K562 (cell line): Measurements from ENCODE around the gene SLC16A13. TPM values are rescaled to one million over a fixed set of nuclear protein-coding genes. Genes with fewer than 3 reads are reported as not detected.

Experiments
- ATAC-seq: fragments of 200-7000 bp; cut with Tn5 transposase; 3 replicates; pipeline ENCODE4 v1.9.1; 2020; ENCODE audit warnings: moderate library complexity
- BruUV-seq: library from RNA; stranded (reverse); fragments of 400-500 nt; replicated peaks from 2 replicates; lab custom pipeline; 2021; lab: Mats Ljungman, UMichigan
- CTCF ChIA-PET: fragments of 300-600 bp; formaldehyde crosslinking; extraction: SDS; loops from one replicate; lab custom pipeline; 2021; ENCODE audit warnings: low intra/inter-chr PET ratio; lab: Yijun Ruan, JAX
- POLR2A ChIA-PET: fragments of 300-600, 350-650 bp; sonication (Branson Sonifier 250); formaldehyde crosslinking; extraction: SDS; loops from one replicate; lab custom pipeline; 2021; ENCODE audit warnings: antibody characterized with exemption, inconsistent platforms; lab: Yijun Ruan, JAX
- DNase-seq, 4 experiments: peaks; one replicate each; pipeline versions ENCODE4 v3.0.0 to v3.0.0-alpha.2; 2011 to 2018; ENCODE audit warnings: low spot score in 3 of 4, mixed read lengths in 3 of 4; ENCODE audit errors: extremely low read depth in 1 of 4
- FAIRE-seq: peaks from 2 replicates; lab custom pipeline; 2011; peaks lifted over from hg19 to GRCh38; lab: Jason Lieb, UNC
- H2AFZ ChIP-seq: 2 replicates; pipeline ENCODE4 v1.6.0; 2011; ENCODE audit warnings: low read depth, low read length, control low read depth, inconsistent platforms
- H3K27ac ChIP-seq: fragments of 200-600 bp; 3 replicates; pipeline ENCODE4 v1.8.0; 2011; ENCODE audit warnings: low read depth, mild to moderate bottlenecking, control low read depth, inconsistent platforms, low read length, moderate library complexity, mixed read lengths; ENCODE audit errors: extremely low read depth
- H3K27me3 ChIP-seq, 2 experiments: fragments of 300-600 bp in 1 of 2; 2 replicates in 1 of 2; 3 replicates in 1 of 2; pipeline versions ENCODE4 v1.6.0 to v1.8.0; 2011; ENCODE audit warnings: inconsistent platforms in 2 of 2, low read length in 2 of 2, mild to moderate bottlenecking in 1 of 2, mixed read lengths in 1 of 2, moderate library complexity in 1 of 2; ENCODE audit not compliant: control insufficient read depth in 2 of 2, insufficient read depth in 2 of 2
- H3K36me3 ChIP-seq: fragments of 300-600 bp; 3 replicates; pipeline ENCODE4 v1.8.0; 2011; ENCODE audit warnings: mild to moderate bottlenecking, low read length, inconsistent platforms; ENCODE audit not compliant: control insufficient read depth, insufficient read depth
- H3K4me1 ChIP-seq, 2 experiments: fragments of 200-600 bp in 1 of 2; replicated peaks in 1 of 2; 2 replicates in 1 of 2; 3 replicates in 1 of 2; pipeline versions ENCODE4 v1.5.1 to v1.8.0; 2011; ENCODE audit warnings: inconsistent platforms in 2 of 2, low read length in 2 of 2, mild to moderate bottlenecking in 1 of 2, mixed read lengths in 1 of 2, moderate library complexity in 1 of 2; ENCODE audit not compliant: control insufficient read depth in 2 of 2, insufficient read depth in 2 of 2
- H3K4me2 ChIP-seq: 2 replicates; pipeline ENCODE4 v1.6.1; 2011; ENCODE audit warnings: low read length, control low read depth, inconsistent platforms, mixed read lengths; ENCODE audit not compliant: insufficient read depth
- H3K4me3 ChIP-seq: fragments of 200-600 bp; sonication (generic), shearing (Covaris generic); 2 replicates; pipeline ENCODE4 v1.5.1; 2016; ENCODE audit warnings: control low read depth, inconsistent platforms
- H3K79me2 ChIP-seq: fragments of 200-600 bp; 3 replicates; pipeline ENCODE4 v1.8.0; 2011; ENCODE audit warnings: low read length, inconsistent platforms; ENCODE audit not compliant: control insufficient read depth, insufficient read depth
- H3K9ac ChIP-seq, 2 experiments: 2 replicates each; pipeline versions ENCODE4 v1.6.0 to v1.6.1; 2011; ENCODE audit warnings: low read depth in 2 of 2, low read length in 2 of 2, control low read depth in 1 of 2, inconsistent platforms in 1 of 2, mild to moderate bottlenecking in 1 of 2, mixed read lengths in 1 of 2; ENCODE audit not compliant: insufficient read depth in 1 of 2
- H3K9me1 ChIP-seq: one replicate; pipeline ENCODE4 v1.6.0; 2011; ENCODE audit warnings: inconsistent platforms, mild to moderate bottlenecking, low read length, moderate library complexity; ENCODE audit not compliant: control insufficient read depth, insufficient read depth
- H3K9me3 ChIP-seq: replicated peaks from 2 replicates; pipeline ENCODE4 v1.5.1; 2011; ENCODE audit warnings: low read depth, low read length, inconsistent platforms; ENCODE audit not compliant: control insufficient read depth, insufficient read depth
- H4K20me1 ChIP-seq: replicated peaks from 2 replicates; pipeline ENCODE4 v1.6.1; 2011; ENCODE audit warnings: low read length, inconsistent platforms, mixed read lengths; ENCODE audit not compliant: control insufficient read depth, insufficient read depth
- CTBP1 ChIP-seq: fragments of 450-650 bp; IDR thresholded peaks from 2 replicates; pipeline ENCODE4 v1.6.1; 2016; ENCODE audit warnings: borderline replicate concordance
- ETS1 ChIP-seq: conservative IDR thresholded peaks from 2 replicates; pipeline ENCODE4 v1.6.1; 2011; ENCODE audit warnings: low read depth, mild to moderate bottlenecking, low read length; ENCODE audit not compliant: control insufficient read depth
- FIP1L1 ChIP-seq: fragments of 200-400 bp; formaldehyde crosslinking; IDR thresholded peaks from 2 replicates; pipeline ENCODE4 v1.6.1; 2018; ENCODE audit warnings: mild to moderate bottlenecking, low read depth, low read length; ENCODE audit not compliant: poor library complexity, severe bottlenecking
- HMGN3 ChIP-seq: IDR thresholded peaks from 2 replicates; pipeline ENCODE4 v1.6.1; 2011; ENCODE audit warnings: borderline replicate concordance, low read depth, mild to moderate bottlenecking, mixed read lengths, low read length; ENCODE audit not compliant: insufficient read length; ENCODE audit errors: extremely low read depth
- NFIC ChIP-seq: fragments of 450-650 bp; IDR thresholded peaks from 2 replicates; pipeline ENCODE4 v1.6.1; 2017; ENCODE audit warnings: mild to moderate bottlenecking, inconsistent platforms
- TARDBP ChIP-seq: fragments of 450-650 bp; IDR thresholded peaks from 2 replicates; pipeline ENCODE4 v1.6.1; 2016
- ZNF212 ChIP-seq: fragments of 450-650 bp; formaldehyde crosslinking; IDR thresholded peaks from 2 replicates; pipeline ENCODE4 v1.4.0; 2020; ENCODE audit warnings: mild to moderate bottlenecking
- WGBS: fragments of 100-300 bp; shearing (Covaris generic); methylation state at CpG from one replicate; pipeline ENCODE4 v1.1.6; 2016; ENCODE audit warnings: low coverage, mixed read lengths; ENCODE audit not compliant: insufficient coverage; ENCODE audit errors: missing lambda C conversion rate; 5-methylcytosine and 5-hydroxymethylcytosine counted together
- in situ Hi-C: fragments of 300-500 bp; cut with MboI; formaldehyde crosslinking; loops from 4 replicates; pipeline ENCODE4 v1.15.0; 2018; ENCODE audit warnings: inconsistent platforms, mixed read lengths
- intact Hi-C: fragments of 100-400 bp; cut with micrococcal nuclease; formaldehyde crosslinking; loops from 2 replicates; pipeline ENCODE4 v1.14.2; 2022
- polyA plus RNA-seq, 8 experiments: library from polyadenylated mRNA; depleted of rRNA in 4 of 8; stranded (reverse) in 5 of 8; unstranded in 3 of 8; fragments of >200 nt; fragmentation: Nextera tagmentation in 2 of 8; fragmentation: Illumina TruSeq in 1 of 8; extraction: Ambion mirVana in 2 of 8; extraction: Trizol in 1 of 8; gene quantifications; 2 replicates each; pipeline versions ENCODE4 v1.2.1 to v1.2.3, GENCODE V29; 2011 to 2014; ENCODE audit warnings: inconsistent platforms in 1 of 8, missing spikeins in 1 of 8
- total RNA-seq, 7 experiments: library from RNA; depleted of rRNA in 6 of 7; stranded (reverse); fragments of >200 nt in 6 of 7; fragmentation: Illumina TruSeq in 2 of 7; extraction: Trizol in 2 of 7; gene quantifications; 2 replicates each; pipeline versions ENCODE4 v1.2.1 to v1.2.3, GENCODE V29; 2011 to 2021; ENCODE audit warnings: low replicate concordance in 1 of 7
- TF ChIP-seq, protein P1 (sequence below): sonication (generic); formaldehyde crosslinking; IDR thresholded peaks from 2 replicates; pipeline ENCODE4 v1.8.1; 2023; ENCODE audit warnings: mild to moderate bottlenecking, missing genetic modification reagents
- TF ChIP-seq, protein P2 (sequence below), 2 experiments: IDR thresholded peaks; 2 replicates each; pipeline ENCODE4 v1.6.1; 2011; ENCODE audit warnings: borderline replicate concordance in 1 of 2, control low read depth in 1 of 2, low read depth in 1 of 2, low read length in 1 of 2, mild to moderate bottlenecking in 1 of 2, mixed read lengths in 1 of 2, moderate library complexity in 1 of 2; ENCODE audit not compliant: insufficient read depth in 1 of 2, insufficient read length in 1 of 2, poor library complexity in 1 of 2, severe bottlenecking in 1 of 2; ENCODE audit errors: extremely low read depth in 1 of 2
- TF ChIP-seq, protein P3 (sequence below): fragments of 450-650 bp; IDR thresholded peaks from 2 replicates; pipeline ENCODE4 v1.6.1; 2017; ENCODE audit warnings: antibody characterized with exemption, mild to moderate bottlenecking

Gene SLC16A13
- total and polyA plus RNA-seq, 9 of the 15 experiments (the other 6 are each of a cell fraction or from before 2014, with no cell fraction given), result 0.04 to 5.6 (median 0.87) TPM

GRCh38 chr17:7021993-7022778 is 13.6 kb upstream of the SLC16A13 start:
- Histone ChIP-seq H4K20me1 (no peaks in the 10 kb centered on the region), H3K4me1 (peaks cover 33 to 72% of the 10 kb centered on the region in 2 experiments), H3K4me2 (peak overlapping the region; percentile 68), H2AFZ (peak overlapping the region; percentile 94), H3K27ac (peak overlapping the region; percentile 60; the same call in 1 of the 3 replicates), H3K36me3 (peaks cover 10% of the 10 kb centered on the region; the same call in 2 of the 3 replicates), H3K4me3 (no peak overlapping the region; the same call in 1 of the 2 replicates), H3K27me3 (no peaks in the 10 kb centered on the region), H3K9me3 (no peaks in the 10 kb centered on the region), H3K9ac (peak overlapping the region; percentile 65 to 83; a peak in 3 of 4 replicates), H3K79me2 (peaks cover 16% of the 10 kb centered on the region), H3K9me1 (no peaks in the 10 kb centered on the region)
- FAIRE-seq (peak; percentile 74), ATAC-seq (peak; percentile 77), DNase-seq (peak; percentile 68 to 86 (median 80))
- 31% methylated on average over 36 of the region's 53 CpGs for WGBS
- intact Hi-C loops, result loop anchor here (5.0 kb wide), 1 partner anchor 265 kb away; the partner anchor contains the start of gene XAF1
- in situ Hi-C loops, result no loop called here
- ChIA-PET POLR2A (interaction anchor here (0.6 to 0.8 kb wide), 3 partner anchors 64 to 402 kb away, joined by 3 to 4 read pairs (median 3); no protein-coding TSS in a partner anchor), CTCF (interaction anchor here (1.6 to 2.0 kb wide), 2 partner anchors 110 to 178 kb away, joined by 4 to 6 read pairs; no protein-coding TSS in a partner anchor)
- BruUV-seq, result no TSS peak
- TF ChIP-seq ETS1 (0 out of 2 replicates have a peak, but pooled peaks have one; percentile 29), CTBP1 (peak; percentile 43), FIP1L1 (no peak), NFIC (peak; percentile 42; the same call in 1 of the 2 replicates), TARDBP (0 out of 2 replicates have a peak, but pooled peaks have one; percentile 21), HMGN3 (peak; percentile 33), ZNF212 (CRISPR knock-in tag) (no peak)
- TF ChIP-seq, protein P1, sequence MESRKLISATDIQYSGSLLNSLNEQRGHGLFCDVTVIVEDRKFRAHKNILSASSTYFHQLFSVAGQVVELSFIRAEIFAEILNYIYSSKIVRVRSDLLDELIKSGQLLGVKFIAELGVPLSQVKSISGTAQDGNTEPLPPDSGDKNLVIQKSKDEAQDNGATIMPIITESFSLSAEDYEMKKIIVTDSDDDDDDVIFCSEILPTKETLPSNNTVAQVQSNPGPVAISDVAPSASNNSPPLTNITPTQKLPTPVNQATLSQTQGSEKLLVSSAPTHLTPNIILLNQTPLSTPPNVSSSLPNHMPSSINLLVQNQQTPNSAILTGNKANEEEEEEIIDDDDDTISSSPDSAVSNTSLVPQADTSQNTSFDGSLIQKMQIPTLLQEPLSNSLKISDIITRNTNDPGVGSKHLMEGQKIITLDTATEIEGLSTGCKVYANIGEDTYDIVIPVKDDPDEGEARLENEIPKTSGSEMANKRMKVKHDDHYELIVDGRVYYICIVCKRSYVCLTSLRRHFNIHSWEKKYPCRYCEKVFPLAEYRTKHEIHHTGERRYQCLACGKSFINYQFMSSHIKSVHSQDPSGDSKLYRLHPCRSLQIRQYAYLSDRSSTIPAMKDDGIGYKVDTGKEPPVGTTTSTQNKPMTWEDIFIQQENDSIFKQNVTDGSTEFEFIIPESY (CRISPR knock-in tag), result peak; percentile 42; the same call in 1 of the 2 replicates
- TF ChIP-seq, protein P2, sequence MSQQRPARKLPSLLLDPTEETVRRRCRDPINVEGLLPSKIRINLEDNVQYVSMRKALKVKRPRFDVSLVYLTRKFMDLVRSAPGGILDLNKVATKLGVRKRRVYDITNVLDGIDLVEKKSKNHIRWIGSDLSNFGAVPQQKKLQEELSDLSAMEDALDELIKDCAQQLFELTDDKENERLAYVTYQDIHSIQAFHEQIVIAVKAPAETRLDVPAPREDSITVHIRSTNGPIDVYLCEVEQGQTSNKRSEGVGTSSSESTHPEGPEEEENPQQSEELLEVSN (IDR thresholded peaks at IDR 0.05; ENCODE audit: borderline replicate concordance in 1 of 2, extremely low read depth in 1 of 2, insufficient read depth in 1 of 2, insufficient read length in 1 of 2, low read depth in 1 of 2, low read length in 1 of 2, poor library complexity in 1 of 2, severe bottlenecking in 1 of 2), result peak; percentile 43 to 80
- TF ChIP-seq, protein P3, sequence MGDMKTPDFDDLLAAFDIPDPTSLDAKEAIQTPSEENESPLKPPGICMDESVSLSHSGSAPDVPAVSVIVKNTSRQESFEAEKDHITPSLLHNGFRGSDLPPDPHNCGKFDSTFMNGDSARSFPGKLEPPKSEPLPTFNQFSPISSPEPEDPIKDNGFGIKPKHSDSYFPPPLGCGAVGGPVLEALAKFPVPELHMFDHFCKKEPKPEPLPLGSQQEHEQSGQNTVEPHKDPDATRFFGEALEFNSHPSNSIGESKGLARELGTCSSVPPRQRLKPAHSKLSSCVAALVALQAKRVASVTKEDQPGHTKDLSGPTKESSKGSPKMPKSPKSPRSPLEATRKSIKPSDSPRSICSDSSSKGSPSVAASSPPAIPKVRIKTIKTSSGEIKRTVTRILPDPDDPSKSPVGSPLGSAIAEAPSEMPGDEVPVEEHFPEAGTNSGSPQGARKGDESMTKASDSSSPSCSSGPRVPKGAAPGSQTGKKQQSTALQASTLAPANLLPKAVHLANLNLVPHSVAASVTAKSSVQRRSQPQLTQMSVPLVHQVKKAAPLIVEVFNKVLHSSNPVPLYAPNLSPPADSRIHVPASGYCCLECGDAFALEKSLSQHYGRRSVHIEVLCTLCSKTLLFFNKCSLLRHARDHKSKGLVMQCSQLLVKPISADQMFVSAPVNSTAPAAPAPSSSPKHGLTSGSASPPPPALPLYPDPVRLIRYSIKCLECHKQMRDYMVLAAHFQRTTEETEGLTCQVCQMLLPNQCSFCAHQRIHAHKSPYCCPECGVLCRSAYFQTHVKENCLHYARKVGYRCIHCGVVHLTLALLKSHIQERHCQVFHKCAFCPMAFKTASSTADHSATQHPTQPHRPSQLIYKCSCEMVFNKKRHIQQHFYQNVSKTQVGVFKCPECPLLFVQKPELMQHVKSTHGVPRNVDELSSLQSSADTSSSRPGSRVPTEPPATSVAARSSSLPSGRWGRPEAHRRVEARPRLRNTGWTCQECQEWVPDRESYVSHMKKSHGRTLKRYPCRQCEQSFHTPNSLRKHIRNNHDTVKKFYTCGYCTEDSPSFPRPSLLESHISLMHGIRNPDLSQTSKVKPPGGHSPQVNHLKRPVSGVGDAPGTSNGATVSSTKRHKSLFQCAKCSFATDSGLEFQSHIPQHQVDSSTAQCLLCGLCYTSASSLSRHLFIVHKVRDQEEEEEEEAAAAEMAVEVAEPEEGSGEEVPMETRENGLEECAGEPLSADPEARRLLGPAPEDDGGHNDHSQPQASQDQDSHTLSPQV, result 0 out of 2 replicates have a peak, but pooled peaks have one; percentile 25
